ENCODE measurements around the gene WDTC1.

- TF ChIP-seq, protein P1, sequence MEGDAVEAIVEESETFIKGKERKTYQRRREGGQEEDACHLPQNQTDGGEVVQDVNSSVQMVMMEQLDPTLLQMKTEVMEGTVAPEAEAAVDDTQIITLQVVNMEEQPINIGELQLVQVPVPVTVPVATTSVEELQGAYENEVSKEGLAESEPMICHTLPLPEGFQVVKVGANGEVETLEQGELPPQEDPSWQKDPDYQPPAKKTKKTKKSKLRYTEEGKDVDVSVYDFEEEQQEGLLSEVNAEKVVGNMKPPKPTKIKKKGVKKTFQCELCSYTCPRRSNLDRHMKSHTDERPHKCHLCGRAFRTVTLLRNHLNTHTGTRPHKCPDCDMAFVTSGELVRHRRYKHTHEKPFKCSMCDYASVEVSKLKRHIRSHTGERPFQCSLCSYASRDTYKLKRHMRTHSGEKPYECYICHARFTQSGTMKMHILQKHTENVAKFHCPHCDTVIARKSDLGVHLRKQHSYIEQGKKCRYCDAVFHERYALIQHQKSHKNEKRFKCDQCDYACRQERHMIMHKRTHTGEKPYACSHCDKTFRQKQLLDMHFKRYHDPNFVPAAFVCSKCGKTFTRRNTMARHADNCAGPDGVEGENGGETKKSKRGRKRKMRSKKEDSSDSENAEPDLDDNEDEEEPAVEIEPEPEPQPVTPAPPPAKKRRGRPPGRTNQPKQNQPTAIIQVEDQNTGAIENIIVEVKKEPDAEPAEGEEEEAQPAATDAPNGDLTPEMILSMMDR (IDR thresholded peaks at IDR 0.05), result no peak
- TF ChIP-seq POLR2AphosphoS5 (IDR thresholded peaks at IDR 0.05) (no peak), EP300 (IDR thresholded peaks at IDR 0.05) (no peak), POLR2A (IDR thresholded peaks at IDR 0.05) (no peak)
These were observed 18.0 kb upstream of the WDTC1 start for GRCh38 chr1:27216466-27216865.

Data from gastroesophageal sphincter (tissue), 3 donors.